Stimulated activated CD8-positive, alpha-beta memory T cell treated with anti-CD3 and anti-CD28 coated beads, Interleukin-12 subunit alpha, Interleukin-12 subunit beta, amount 100 ng/mL, for 24 hours (primary cell): ENCODE results near the gene DENND4A.

Experiments
- DNase-seq: peaks from one replicate; pipeline ENCODE4 v3.0.0-alpha.2; 2020; ENCODE audit errors: extremely low read depth

DENND4A gene

GRCh38 chr15:65666257-65666656 lies 125.8 kb downstream of the DENND4A start:
- no peak for DNase-seq

GRCh38 chr15:65663521-65663920 lies 128.6 kb downstream of the DENND4A start:
- no peak for DNase-seq

- DNase-seq: no peak
Observed at GRCh38 chr15:65660927-65661326, 131.2 kb downstream of the DENND4A start.

- DNase-seq: no peak
Observed at GRCh38 chr15:65659502-65660052, 132.5 kb downstream of the DENND4A start.

- no peak for DNase-seq
Observed at GRCh38 chr15:65655457-65655856, 136.6 kb downstream of the DENND4A start.

GRCh38 chr15:65655026-65655425 lies 137.1 kb downstream of the DENND4A start:
- no peak for DNase-seq

GRCh38 chr15:65653801-65654521 lies 138.1 kb downstream of the DENND4A start:
- no peak for DNase-seq

GRCh38 chr15:65653341-65653740 lies 138.8 kb downstream of the DENND4A start:
- no peak for DNase-seq

GRCh38 chr15:65651831-65652749 lies 140.0 kb downstream of the DENND4A start:
- no peak for DNase-seq

GRCh38 chr15:65651042-65651322 lies 141.1 kb downstream of the DENND4A start:
- no peak for DNase-seq

GRCh38 chr15:65650312-65651041 lies 141.6 kb downstream of the DENND4A start:
- DNase-seq: no peak

- no peak for DNase-seq
Observed at GRCh38 chr15:65646486-65646885, 145.6 kb downstream of the DENND4A start.

- no peak for DNase-seq
Observed at GRCh38 chr15:65645392-65645791, 146.7 kb downstream of the DENND4A start.

GRCh38 chr15:65644282-65644681 lies 147.8 kb downstream of the DENND4A start:
- no peak for DNase-seq

GRCh38 chr15:65642594-65642993 lies 149.5 kb downstream of the DENND4A start:
- no peak for DNase-seq

GRCh38 chr15:65641768-65642475 lies 150.2 kb downstream of the DENND4A start:
- no peak for DNase-seq

GRCh38 chr15:65639509-65639908 lies 152.6 kb downstream of the DENND4A start:
- no peak for DNase-seq

- no peak for DNase-seq
Observed at GRCh38 chr15:65638681-65639089, 153.4 kb downstream of the DENND4A start.

GRCh38 chr15:65638109-65638508 lies 154.0 kb downstream of the DENND4A start:
- DNase-seq: no peak

- DNase-seq: no peak
Observed at GRCh38 chr15:65634356-65634755, 157.7 kb downstream of the DENND4A start.

- no peak for DNase-seq
Observed at GRCh38 chr15:65633752-65634151, 158.3 kb downstream of the DENND4A start.
